Osteoblast (primary cell): Measurements from ENCODE around the gene TMEM97. TPM values are rescaled to one million over a fixed set of nuclear protein-coding genes. Genes with fewer than 3 reads are reported as not detected.

Source experiments
- DNase-seq: peaks from one replicate; pipeline ENCODE4 v3.0.0; 2011; ENCODE audit warnings: low spot score, mixed read lengths; ENCODE audit not compliant: insufficient read length; ENCODE audit errors: missing footprints
- H2AFZ ChIP-seq: 2 replicates; pipeline ENCODE4 v1.6.0; 2011; ENCODE audit warnings: mild to moderate bottlenecking, low read length
- H3K27ac ChIP-seq: 2 replicates; pipeline ENCODE4 v1.5.1; 2011; ENCODE audit warnings: mild to moderate bottlenecking, low read depth, low read length, moderate library complexity
- H3K27me3 ChIP-seq: 2 replicates; pipeline ENCODE4 v1.6.0; 2012; ENCODE audit warnings: mild to moderate bottlenecking, control low read depth, inconsistent platforms, low read length, moderate library complexity; ENCODE audit not compliant: insufficient read depth
- H3K36me3 ChIP-seq: 2 replicates; pipeline ENCODE4 v1.5.1; 2011; ENCODE audit warnings: mild to moderate bottlenecking, low read length, control low read depth, moderate library complexity; ENCODE audit not compliant: insufficient read depth
- H3K4me1 ChIP-seq: 2 replicates; pipeline ENCODE4 v1.5.1; 2011; ENCODE audit warnings: mild to moderate bottlenecking, low read length, control low read depth, moderate library complexity; ENCODE audit not compliant: insufficient read depth
- H3K4me2 ChIP-seq: 2 replicates; pipeline ENCODE4 v1.6.0; 2011; ENCODE audit warnings: mild to moderate bottlenecking, low read length; ENCODE audit not compliant: insufficient read depth
- H3K4me3 ChIP-seq: fragments of 200-600 bp; sonication (generic); 3 replicates; pipeline ENCODE4 v1.5.1; 2012; ENCODE audit warnings: mild to moderate bottlenecking, low read length, inconsistent platforms; ENCODE audit not compliant: insufficient read depth
- H3K79me2 ChIP-seq: 2 replicates; pipeline ENCODE4 v1.6.0; 2012; ENCODE audit warnings: mild to moderate bottlenecking, low read length, control low read depth, inconsistent platforms; ENCODE audit not compliant: insufficient read depth
- H3K9me3 ChIP-seq: 2 replicates; pipeline ENCODE4 v1.5.1; 2011; ENCODE audit warnings: low read depth, low read length, control low read depth
- H4K20me1 ChIP-seq: 2 replicates; pipeline ENCODE4 v1.6.0; 2012; ENCODE audit warnings: mild to moderate bottlenecking, low read length, control low read depth; ENCODE audit not compliant: insufficient read depth
- total RNA-seq: library from RNA; depleted of rRNA; stranded (reverse); fragments of >200 nt; gene quantifications from 2 replicates; pipeline ENCODE4 v1.2.3, GENCODE V29; 2012
- TF ChIP-seq, protein P1 (sequence below): IDR thresholded peaks from 2 replicates; pipeline ENCODE4 v1.5.1; 2011; ENCODE audit warnings: mild to moderate bottlenecking, low read depth, low read length, moderate library complexity; ENCODE audit errors: extremely low read depth

TMEM97 gene
- total RNA-seq, 1 donor, result 20.6 TPM

DNA sequence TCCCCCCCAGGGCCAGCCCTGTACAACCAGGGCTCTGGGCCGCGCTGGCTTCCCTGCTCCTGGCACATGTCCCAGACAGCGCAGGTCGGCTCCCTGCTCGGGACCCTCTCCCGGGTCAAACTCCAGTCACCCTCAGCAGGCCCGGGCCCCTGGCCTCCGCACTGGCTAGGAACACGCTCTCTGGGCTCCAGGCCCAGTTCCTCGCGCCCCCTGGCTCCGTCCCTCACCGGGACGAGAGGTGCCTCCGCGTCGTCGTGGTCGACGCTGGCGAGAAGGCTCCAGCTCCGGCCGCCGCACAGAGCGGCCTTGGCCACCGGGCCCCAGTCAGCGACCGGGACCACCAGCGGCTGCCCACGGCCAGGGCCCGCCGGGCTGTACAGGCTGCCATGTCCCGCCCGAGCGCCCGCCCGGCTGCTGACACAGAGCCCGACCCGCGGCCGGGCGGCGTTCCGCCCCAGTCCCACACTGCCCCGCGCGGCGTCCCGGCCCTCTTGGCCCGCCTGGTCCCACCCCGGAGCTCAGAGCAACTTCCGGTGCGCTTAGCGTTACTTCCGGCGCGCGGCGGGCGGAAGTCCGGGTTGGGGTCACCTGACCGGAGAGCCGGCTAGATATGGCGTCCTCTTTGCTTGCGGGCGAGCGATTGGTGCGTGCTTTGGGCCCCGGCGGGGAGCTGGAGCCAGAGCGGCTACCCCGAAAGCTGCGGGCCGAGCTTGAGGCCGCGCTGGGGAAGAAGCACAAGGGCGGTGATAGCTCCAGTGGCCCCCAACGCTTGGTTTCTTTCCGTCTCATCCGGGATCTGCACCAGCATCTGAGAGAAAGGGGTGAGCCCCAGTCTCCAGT, 38.3 kb downstream of the TMEM97 start, which contains the start of gene POLDIP2:
TSS of gene POLDIP2 (minus strand) at position 467 of the 840 bp plus-strand sequence. CDS start at position 388, 79 bp downstream.
- peak; percentile 99 for DNase-seq
- Histone ChIP-seq H3K4me1 (peaks cover 17% of the 10 kb centered on the region), H3K4me2 (peak within 1 kb of the TSS; percentile 88), H3K9me3 (no peaks in the 10 kb centered on the region), H4K20me1 (peaks cover 4% of the 10 kb centered on the region), H3K36me3 (peaks cover 64% of the 10 kb centered on the region), H2AFZ (peak within 1 kb of the TSS; percentile 90), H3K27me3 (no peaks in the 10 kb centered on the region), H3K79me2 (peaks cover 50% of the 10 kb centered on the region), H3K4me3 (peak within 1 kb of the TSS; percentile 89), H3K27ac (peak within 1 kb of the TSS; percentile 87)
- TF ChIP-seq, protein P1, sequence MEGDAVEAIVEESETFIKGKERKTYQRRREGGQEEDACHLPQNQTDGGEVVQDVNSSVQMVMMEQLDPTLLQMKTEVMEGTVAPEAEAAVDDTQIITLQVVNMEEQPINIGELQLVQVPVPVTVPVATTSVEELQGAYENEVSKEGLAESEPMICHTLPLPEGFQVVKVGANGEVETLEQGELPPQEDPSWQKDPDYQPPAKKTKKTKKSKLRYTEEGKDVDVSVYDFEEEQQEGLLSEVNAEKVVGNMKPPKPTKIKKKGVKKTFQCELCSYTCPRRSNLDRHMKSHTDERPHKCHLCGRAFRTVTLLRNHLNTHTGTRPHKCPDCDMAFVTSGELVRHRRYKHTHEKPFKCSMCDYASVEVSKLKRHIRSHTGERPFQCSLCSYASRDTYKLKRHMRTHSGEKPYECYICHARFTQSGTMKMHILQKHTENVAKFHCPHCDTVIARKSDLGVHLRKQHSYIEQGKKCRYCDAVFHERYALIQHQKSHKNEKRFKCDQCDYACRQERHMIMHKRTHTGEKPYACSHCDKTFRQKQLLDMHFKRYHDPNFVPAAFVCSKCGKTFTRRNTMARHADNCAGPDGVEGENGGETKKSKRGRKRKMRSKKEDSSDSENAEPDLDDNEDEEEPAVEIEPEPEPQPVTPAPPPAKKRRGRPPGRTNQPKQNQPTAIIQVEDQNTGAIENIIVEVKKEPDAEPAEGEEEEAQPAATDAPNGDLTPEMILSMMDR, result no peak

DNA sequence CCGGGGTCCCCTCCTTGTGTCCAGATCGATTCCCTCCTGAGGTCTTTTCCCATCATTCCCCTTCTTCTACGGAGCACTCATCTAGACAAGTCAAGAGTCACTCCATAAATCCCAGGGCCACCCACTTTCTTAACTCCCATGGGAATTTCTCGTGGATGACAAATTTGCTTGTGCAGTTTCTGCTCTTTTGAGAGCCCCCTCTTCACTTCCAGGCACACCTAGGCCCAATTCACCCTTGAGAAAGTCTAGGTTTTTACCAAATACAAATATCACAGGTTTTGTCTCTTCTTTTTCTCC, 38.8 kb downstream of the TMEM97 start:
- Histone ChIP-seq H3K36me3 (peaks cover 65% of the 10 kb centered on the region), H3K27ac (peak overlapping the region; percentile 82), H3K4me2 (peak overlapping the region; percentile 88), H3K79me2 (peaks cover 50% of the 10 kb centered on the region), H3K9me3 (no peaks in the 10 kb centered on the region), H3K4me3 (peak overlapping the region; percentile 89), H4K20me1 (peaks cover 4% of the 10 kb centered on the region), H3K4me1 (peaks cover 17% of the 10 kb centered on the region), H3K27me3 (no peaks in the 10 kb centered on the region), H2AFZ (peak overlapping the region; percentile 90)
- TF ChIP-seq, protein P1, result no peak
- DNase-seq, result no peak

DNA sequence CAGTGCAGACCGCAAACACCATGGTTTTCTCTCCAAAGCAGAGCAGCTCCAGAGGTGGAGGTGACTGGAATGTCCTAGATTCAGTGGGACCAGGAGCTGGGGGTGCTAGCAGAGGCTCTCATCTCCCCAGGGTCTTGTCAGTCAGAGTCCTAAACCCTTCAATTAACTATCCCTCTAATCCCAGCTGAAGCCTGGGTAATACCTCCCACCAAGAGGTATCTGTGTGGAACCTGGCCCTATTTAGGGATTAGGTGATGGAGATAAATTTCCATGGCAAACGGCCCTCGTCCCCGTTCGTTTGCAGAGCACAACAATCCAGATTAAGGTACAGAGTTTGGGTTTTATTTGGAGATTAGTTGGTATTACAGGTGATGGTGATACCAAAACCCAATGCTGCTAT, 44.2 kb downstream of the TMEM97 start:
- H3K27ac ChIP-seq, result no peak overlapping the region
- H3K36me3 ChIP-seq, result peaks cover 44% of the 10 kb centered on the region
- H4K20me1 ChIP-seq, result no peaks in the 10 kb centered on the region
- TF ChIP-seq, protein P1, result no peak
- H3K79me2 ChIP-seq, result peaks cover 9% of the 10 kb centered on the region
- peaks cover 2% of the 10 kb centered on the region for H3K4me1 ChIP-seq
- H3K4me2 ChIP-seq, result no peak overlapping the region
- no peak overlapping the region for H3K4me3 ChIP-seq
- H3K27me3 ChIP-seq, result no peaks in the 10 kb centered on the region
- H2AFZ ChIP-seq, result no peak overlapping the region
- no peaks in the 10 kb centered on the region for H3K9me3 ChIP-seq
- no peak for DNase-seq

DNA sequence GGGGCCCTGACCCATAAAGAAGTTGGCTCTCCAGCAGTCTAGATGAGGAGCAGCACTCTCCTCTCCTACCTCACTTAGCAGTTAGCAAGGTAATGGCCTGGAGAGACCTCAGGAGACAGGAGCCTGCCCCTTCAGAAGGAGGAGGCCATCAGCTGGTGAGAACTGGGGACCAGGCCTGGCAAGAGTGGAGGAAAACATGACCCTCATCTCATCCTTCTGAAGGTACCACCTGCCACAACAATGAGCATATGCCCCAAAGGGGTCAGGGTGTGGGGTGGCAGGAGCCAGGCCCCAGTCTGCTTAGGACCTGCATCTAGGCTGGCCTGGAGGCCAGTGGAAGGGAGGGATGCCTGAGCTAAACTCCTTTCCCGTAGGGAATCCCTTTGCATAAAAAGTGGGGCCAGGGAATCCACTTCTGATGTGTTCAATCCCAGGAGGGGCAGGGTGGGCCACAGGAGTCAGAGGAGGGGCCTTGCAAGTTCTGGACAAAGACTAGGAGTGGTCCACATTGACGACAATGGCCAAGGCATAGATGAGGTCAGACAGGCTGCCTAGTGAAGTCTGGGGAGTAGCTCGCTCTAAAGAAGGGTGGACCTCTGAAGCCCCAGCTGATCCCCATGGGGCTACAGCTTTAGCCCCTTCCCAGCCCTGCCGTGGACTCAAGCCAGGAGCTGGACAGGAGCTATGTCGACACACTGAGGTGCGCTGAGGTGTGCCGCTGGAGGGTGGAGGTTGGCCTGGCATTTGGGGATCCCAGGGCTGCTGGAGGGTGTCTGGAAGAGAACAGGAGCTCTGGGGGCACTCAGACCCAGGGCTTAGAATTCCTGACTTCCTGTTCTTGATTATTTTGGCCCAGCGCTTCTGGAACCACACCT, 45.0 kb downstream of the TMEM97 start:
- DNase-seq, result peak; percentile 71
- H2AFZ ChIP-seq, result no peak overlapping the region
- H3K27ac ChIP-seq, result no peak overlapping the region
- H4K20me1 ChIP-seq, result no peaks in the 10 kb centered on the region
- H3K4me3 ChIP-seq, result no peak overlapping the region
- no peaks in the 10 kb centered on the region for H3K9me3 ChIP-seq
- TF ChIP-seq, protein P1, result no peak
- H3K36me3 ChIP-seq, result peaks cover 40% of the 10 kb centered on the region
- no peaks in the 10 kb centered on the region for H3K4me1 ChIP-seq
- peaks cover 3% of the 10 kb centered on the region for H3K79me2 ChIP-seq
- H3K27me3 ChIP-seq, result no peaks in the 10 kb centered on the region
- no peak overlapping the region for H3K4me2 ChIP-seq
